SK-N-SH (cell line): ENCODE results near the gene ADAMTS1. TPM values are rescaled to one million over a fixed set of nuclear protein-coding genes. Genes with fewer than 3 reads are reported as not detected.

Experiments
- CTCF ChIA-PET: fragments of 300-600, 350-600 bp; formaldehyde crosslinking; extraction: SDS; loops from one replicate; lab custom pipeline; 2021; lab: Yijun Ruan, JAX
- POLR2A ChIA-PET: fragments of 350-600 bp; sonication (Branson Sonifier 250); formaldehyde crosslinking; extraction: SDS; loops from one replicate; lab custom pipeline; 2020; ENCODE audit warnings: antibody characterized with exemption, inconsistent platforms; lab: Yijun Ruan, JAX
- DNase-seq: peaks from one replicate; pipeline ENCODE4 v3.0.0; 2012
- H2AFZ ChIP-seq: fragments of 200-600 bp; sonication (generic); 2 replicates; pipeline ENCODE4 v1.8.1; 2016; ENCODE audit warnings: antibody characterized with exemption, mild to moderate bottlenecking, low read depth
- H3F3A ChIP-seq: fragments of 200-600 bp; sonication (generic); replicated peaks from 2 replicates; pipeline ENCODE3; 2016; ENCODE audit warnings: antibody characterized with exemption, mild to moderate bottlenecking; ENCODE audit not compliant: insufficient read depth
- H3K27ac ChIP-seq, 2 experiments: fragments of 200-500 bp in 1 of 2; fragments of 200-600 bp in 1 of 2; sonication (Bioruptor generic) in 1 of 2; sonication (generic), shearing (Covaris generic) in 1 of 2; 2 replicates each; pipeline versions ENCODE4 v1.5.1 to v1.6.1; 2014 to 2016; ENCODE audit warnings: low read depth in 2 of 2, inconsistent platforms in 1 of 2, low read length in 1 of 2, mild to moderate bottlenecking in 1 of 2, mixed read lengths in 1 of 2
- H3K27me3 ChIP-seq: fragments of 200-600 bp; sonication (generic), shearing (Covaris generic); 2 replicates; pipeline ENCODE4 v1.6.1; 2016; ENCODE audit warnings: mixed run types; ENCODE audit not compliant: insufficient read depth
- H3K36me3 ChIP-seq, 2 experiments: fragments of 200-500 bp in 1 of 2; fragments of 200-600 bp in 1 of 2; sonication (Bioruptor generic) in 1 of 2; sonication (generic) in 1 of 2; replicated peaks in 1 of 2; 2 replicates each; pipeline versions ENCODE3 to v1.5.1; 2014 to 2016; ENCODE audit warnings: low read length in 1 of 2, mild to moderate bottlenecking in 1 of 2; ENCODE audit not compliant: insufficient read depth in 2 of 2, control insufficient read depth in 1 of 2
- H3K4me1 ChIP-seq, 2 experiments: fragments of 200-500 bp in 1 of 2; fragments of 200-600 bp in 1 of 2; sonication (Bioruptor generic) in 1 of 2; sonication (generic), shearing (Covaris generic) in 1 of 2; 2 replicates each; pipeline versions ENCODE4 v1.5.1 to v1.6.1; 2014 to 2016; ENCODE audit warnings: low read depth in 1 of 2, low read length in 1 of 2, mixed run types in 1 of 2; ENCODE audit not compliant: insufficient read depth in 2 of 2, control insufficient read depth in 1 of 2
- H3K4me2 ChIP-seq: fragments of 200-600 bp; sonication (generic), shearing (Covaris generic); 2 replicates; pipeline ENCODE4 v1.6.1; 2017; ENCODE audit warnings: mixed run types
- H3K4me3 ChIP-seq, 2 experiments: fragments of 200-500 bp in 1 of 2; fragments of 200-600 bp in 1 of 2; sonication (Bioruptor generic) in 1 of 2; sonication (generic), shearing (Covaris generic) in 1 of 2; 2 replicates each; pipeline versions ENCODE4 v1.5.1 to v1.8.1; 2014 to 2016; ENCODE audit warnings: low read depth in 2 of 2, inconsistent platforms in 1 of 2, low read length in 1 of 2, mild to moderate bottlenecking in 1 of 2, mixed read lengths in 1 of 2, moderate library complexity in 1 of 2
- H3K79me2 ChIP-seq: fragments of 200-600 bp; sonication (generic); 2 replicates; pipeline ENCODE4 v1.8.1; 2017; ENCODE audit warnings: mild to moderate bottlenecking; ENCODE audit not compliant: insufficient read depth
- H3K9ac ChIP-seq: fragments of 200-600 bp; sonication (generic); 2 replicates; pipeline ENCODE4 v1.6.1; 2017; ENCODE audit warnings: mixed run types
- H3K9me2 ChIP-seq: fragments of 200-600 bp; sonication (generic); 2 replicates; pipeline ENCODE4 v1.6.1; 2017; ENCODE audit warnings: mixed run types
- H3K9me3 ChIP-seq: fragments of 200-600 bp; sonication (generic); 2 replicates; pipeline ENCODE4 v1.6.1; 2017; ENCODE audit warnings: mixed run types, mild to moderate bottlenecking, moderate library complexity
- H4K20me1 ChIP-seq: fragments of 200-600 bp; sonication (generic); 2 replicates; pipeline ENCODE4 v1.6.1; 2017; ENCODE audit warnings: mild to moderate bottlenecking, mixed run types; ENCODE audit not compliant: insufficient read depth
- CTCF ChIP-seq: fragments of 200-600 bp; sonication (generic); IDR thresholded peaks from 2 replicates; pipeline ENCODE4 v1.6.1; 2017; ENCODE audit warnings: antibody characterized with exemption, mild to moderate bottlenecking, moderate library complexity
- EP300 ChIP-seq, 2 experiments: IDR thresholded peaks; 2 replicates each; pipeline versions ENCODE4 v1.4.0 to v1.6.1; 2012; ENCODE audit warnings: borderline replicate concordance in 1 of 2, low read depth in 1 of 2, low read length in 1 of 2
- FOXJ3 ChIP-seq: sonication (generic); formaldehyde crosslinking; IDR thresholded peaks from 2 replicates; pipeline ENCODE4 v1.5.1; 2020; ENCODE audit warnings: mild to moderate bottlenecking, missing genetic modification reagents
- FOXM1 ChIP-seq: IDR thresholded peaks from 2 replicates; pipeline ENCODE4 v1.4.0; 2012; ENCODE audit warnings: low read depth, mild to moderate bottlenecking
- RCOR1 ChIP-seq: fragments of 150-350 bp; IDR thresholded peaks from 2 replicates; pipeline ENCODE4 v1.6.1; 2017; ENCODE audit warnings: antibody characterized with exemption, low read length
- WGBS: methylation state at CpG from one replicate; pipeline ENCODE4 v1.1.6; 2017; ENCODE audit warnings: low lambda C conversion rate; 5-methylcytosine and 5-hydroxymethylcytosine counted together
- polyA plus RNA-seq, 3 experiments: library from polyadenylated mRNA; depleted of rRNA; stranded (reverse); fragments of >200 nt; gene quantifications; 2 replicates each; pipeline ENCODE4 v1.2.3, GENCODE V29; 2012
- TF ChIP-seq, protein P1 (sequence below): IDR thresholded peaks from 2 replicates; pipeline ENCODE4 v1.4.0; 2012; ENCODE audit warnings: low read depth
- TF ChIP-seq, protein P2 (sequence below): fragments of 150-350 bp; IDR thresholded peaks from 2 replicates; pipeline ENCODE4 v1.6.1; 2017; ENCODE audit warnings: antibody characterized with exemption, low read length, low read depth, borderline replicate concordance

Gene ADAMTS1
- polyA plus RNA-seq, 1 of the 3 experiments (the other 2 are of a cell fraction) = 137 TPM

- H4K20me1 ChIP-seq = peaks cover 30% of the 10 kb centered on the region
- no peak overlapping the region for H3K4me3 ChIP-seq
- H3K27ac ChIP-seq = no peak overlapping the region
- H3K9me2 ChIP-seq = no peaks in the 10 kb centered on the region
- ChIA-PET CTCF (interaction anchor here (0.9 to 7.1 kb wide), 6 partner anchors 32 to 1897 kb away, joined by 3 to 92 read pairs (median 10); no protein-coding TSS in a partner anchor), POLR2A (no interaction called here)
- H3K27me3 ChIP-seq = no peaks in the 10 kb centered on the region
- H3K79me2 ChIP-seq = peaks cover 29% of the 10 kb centered on the region
- peaks cover 4 to 7% of the 10 kb centered on the region in 2 experiments for H3K36me3 ChIP-seq
- no peak overlapping the region for H3K9ac ChIP-seq
- WGBS = 97% methylated on average over 13 of the region's 13 CpGs
- no peak for DNase-seq
- H2AFZ ChIP-seq = no peak overlapping the region
- H3K4me2 ChIP-seq = no peak overlapping the region
- TF ChIP-seq RCOR1 = no peak
- no peaks in the 10 kb centered on the region for H3K9me3 ChIP-seq
- peaks cover 22% of the 10 kb centered on the region for H3F3A ChIP-seq
- H3K4me1 ChIP-seq = peaks cover 6 to 17% of the 10 kb centered on the region in 2 experiments; a peak in 3 of 4 replicates
Measured at GRCh38 chr21:26847002-26847401, 1.8 kb upstream of the ADAMTS1 start.

GRCh38 chr21:26846036-26846931 lies 1.1 kb upstream of the ADAMTS1 start:
- DNase-seq = peak; percentile 76
- Histone ChIP-seq H2AFZ (peak overlapping the region; percentile 57; the same call in 1 of the 2 replicates), H3K9ac (peak overlapping the region; percentile 90; the same call in 1 of the 2 replicates), H3K79me2 (peaks cover 36% of the 10 kb centered on the region), H3K36me3 (peaks cover 11 to 14% of the 10 kb centered on the region in 2 experiments), H4K20me1 (peaks cover 37% of the 10 kb centered on the region), H3K9me2 (no peaks in the 10 kb centered on the region), H3K27ac (peak overlapping the region; percentile 67 to 88; a peak in 3 of 4 replicates), H3F3A (peaks cover 27% of the 10 kb centered on the region), H3K4me2 (peak overlapping the region; percentile 83), H3K9me3 (no peaks in the 10 kb centered on the region), H3K4me3 (peak overlapping the region; percentile 89 to 91), H3K4me1 (peaks cover 12 to 18% of the 10 kb centered on the region in 2 experiments; a peak in 3 of 4 replicates), H3K27me3 (no peaks in the 10 kb centered on the region)
- CTCF ChIA-PET = interaction anchor here (0.6 to 7.1 kb wide), 20 partner anchors 8 to 1898 kb away, joined by 3 to 92 read pairs (median 3); no protein-coding TSS in a partner anchor
- POLR2A ChIA-PET = interaction anchor here (1.0 to 2.2 kb wide), 5 partner anchors 13 to 1899 kb away, joined by 3 to 10 read pairs (median 5); no protein-coding TSS in a partner anchor
- WGBS = 35% methylated on average over 48 of the region's 50 CpGs
- TF ChIP-seq CTCF = peak; percentile 38
- no peak for TF ChIP-seq FOXJ3 (CRISPR knock-in tag)
- TF ChIP-seq, protein P1, sequence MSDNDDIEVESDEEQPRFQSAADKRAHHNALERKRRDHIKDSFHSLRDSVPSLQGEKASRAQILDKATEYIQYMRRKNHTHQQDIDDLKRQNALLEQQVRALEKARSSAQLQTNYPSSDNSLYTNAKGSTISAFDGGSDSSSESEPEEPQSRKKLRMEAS = no peak
- TF ChIP-seq RCOR1 = no peak
- TF ChIP-seq, protein P2, sequence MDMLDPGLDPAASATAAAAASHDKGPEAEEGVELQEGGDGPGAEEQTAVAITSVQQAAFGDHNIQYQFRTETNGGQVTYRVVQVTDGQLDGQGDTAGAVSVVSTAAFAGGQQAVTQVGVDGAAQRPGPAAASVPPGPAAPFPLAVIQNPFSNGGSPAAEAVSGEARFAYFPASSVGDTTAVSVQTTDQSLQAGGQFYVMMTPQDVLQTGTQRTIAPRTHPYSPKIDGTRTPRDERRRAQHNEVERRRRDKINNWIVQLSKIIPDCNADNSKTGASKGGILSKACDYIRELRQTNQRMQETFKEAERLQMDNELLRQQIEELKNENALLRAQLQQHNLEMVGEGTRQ = no peak
- no peak for TF ChIP-seq EP300 (IDR thresholded peaks at IDR 0.05; ENCODE audit: borderline replicate concordance in 1 of 2, low read depth in 1 of 2, low read length in 1 of 2)
- no peak for TF ChIP-seq FOXM1
